Activated naive CD4-positive, alpha-beta T cell treated with anti-CD3 and anti-CD28 coated beads, Interleukin-2, amount 10 ng/mL, durations not matched to agents 7 days and 5 days (primary cell): Measurements from ENCODE around the gene SMG9.

Source experiments
- CTCF ChIA-PET: fragments of 350-600 bp; sonication (Branson Sonifier 250); formaldehyde crosslinking; loops from one replicate; lab custom pipeline; 2021; ENCODE audit warnings: antibody characterized with exemption; lab: Charles Lee
- DNase-seq: peaks from one replicate; pipeline ENCODE4 v3.0.0-alpha.2; 2020
- H3K27ac Mint-ChIP-seq: one replicate; pipeline ENCODE4 v1.8.0; 2021; ENCODE audit warnings: mild to moderate bottlenecking, moderate library complexity, mixed read lengths
- H3K27me3 Mint-ChIP-seq: one replicate; pipeline ENCODE4 v1.8.0; 2021; ENCODE audit warnings: mild to moderate bottlenecking, mixed read lengths
- H3K36me3 Mint-ChIP-seq: one replicate; pipeline ENCODE4 v1.8.0; 2021; ENCODE audit warnings: mixed read lengths
- H3K4me1 Mint-ChIP-seq: one replicate; pipeline ENCODE4 v1.8.0; 2021; ENCODE audit warnings: mixed read lengths
- H3K4me3 Mint-ChIP-seq: one replicate; pipeline ENCODE4 v1.8.0; 2021; ENCODE audit warnings: mild to moderate bottlenecking, moderate library complexity, mixed read lengths
- H3K9me3 Mint-ChIP-seq: one replicate; pipeline ENCODE4 v1.8.0; 2021; ENCODE audit warnings: mixed read lengths

SMG9 gene

DNA sequence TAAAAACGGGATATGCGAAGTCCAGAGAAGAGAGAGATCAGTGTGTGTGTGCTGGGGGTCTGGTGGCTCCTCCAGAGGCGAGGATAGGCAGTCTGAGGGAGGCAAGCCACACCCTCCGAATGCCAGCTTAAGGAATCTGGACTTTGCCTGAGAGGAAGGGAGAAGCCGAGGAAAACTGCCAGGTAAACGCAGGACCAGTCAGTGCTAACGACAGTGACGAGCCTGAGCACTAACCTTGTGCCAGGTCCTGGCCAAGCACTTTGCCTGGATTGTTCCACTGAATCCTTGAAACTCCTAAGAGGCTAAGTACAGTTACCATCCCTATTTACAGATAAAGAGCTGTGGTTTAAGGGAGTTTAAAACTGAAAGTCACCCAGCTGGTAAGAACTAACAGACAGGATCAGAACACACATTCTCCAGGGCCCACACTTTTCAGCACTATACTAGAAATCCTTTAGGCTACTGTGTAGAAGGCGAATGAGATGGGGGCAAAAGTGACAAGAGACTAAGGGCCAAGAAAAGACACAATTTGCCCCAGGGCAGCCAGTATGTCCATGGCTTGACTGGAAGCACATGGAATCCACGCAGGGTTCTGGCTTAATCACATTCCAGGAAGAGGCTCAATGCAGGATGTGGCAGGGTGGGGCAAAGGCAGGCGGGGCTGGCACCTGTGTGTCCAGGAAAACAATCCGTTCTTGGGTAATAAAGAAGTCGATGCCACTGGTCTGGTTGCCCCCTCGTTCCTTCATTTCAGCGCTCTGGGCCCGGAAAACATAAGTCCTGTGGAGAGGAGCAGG lies 15.1 kb downstream of the SMG9 start:
- no peaks in the 10 kb centered on the region for H3K9me3 Mint-ChIP-seq
- DNase-seq = no peak
- no peak overlapping the region for H3K4me3 Mint-ChIP-seq
- H3K4me1 Mint-ChIP-seq = peaks cover 23% of the 10 kb centered on the region
- H3K36me3 Mint-ChIP-seq = peaks cover 67% of the 10 kb centered on the region
- CTCF ChIA-PET = no interaction called here
- peak overlapping the region; percentile 83 for H3K27ac Mint-ChIP-seq
- no peaks in the 10 kb centered on the region for H3K27me3 Mint-ChIP-seq

DNA sequence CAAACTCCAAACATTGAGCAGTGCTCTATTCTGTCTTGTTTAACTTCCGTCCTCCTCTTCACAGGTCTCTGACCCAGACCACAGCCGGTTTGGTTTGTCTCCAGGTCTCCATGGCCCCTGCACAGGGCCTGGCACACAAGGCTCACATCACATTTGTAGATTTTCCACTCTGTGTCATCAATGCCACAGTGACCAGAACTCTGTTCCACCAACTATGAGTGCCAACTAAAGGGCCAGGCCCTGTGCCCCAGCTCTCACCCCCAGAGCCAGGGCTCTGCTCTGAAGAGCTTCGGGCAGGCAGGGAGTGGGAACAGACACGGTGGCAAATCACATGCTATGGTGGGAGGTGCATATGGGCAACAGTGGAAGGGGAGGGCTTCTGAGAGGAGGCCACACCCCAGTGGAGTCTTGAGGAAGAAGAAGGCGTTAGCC lies 16.0 kb downstream of the SMG9 start:
- Mint-ChIP-seq H3K27me3 (no peaks in the 10 kb centered on the region), H3K9me3 (no peaks in the 10 kb centered on the region), H3K27ac (peak overlapping the region; percentile 67), H3K4me3 (no peak overlapping the region), H3K4me1 (peaks cover 23% of the 10 kb centered on the region), H3K36me3 (peaks cover 61% of the 10 kb centered on the region)
- CTCF ChIA-PET = interaction anchor here (0.6 kb wide), 1 partner anchor 188 kb away, joined by 3 read pairs; no protein-coding TSS in a partner anchor
- no peak for DNase-seq

- no peaks in the 10 kb centered on the region for H3K27me3 Mint-ChIP-seq
- no peaks in the 10 kb centered on the region for H3K9me3 Mint-ChIP-seq
- H3K27ac Mint-ChIP-seq = no peak overlapping the region
- H3K36me3 Mint-ChIP-seq = peaks cover 70% of the 10 kb centered on the region
- no peak for DNase-seq
- H3K4me3 Mint-ChIP-seq = no peak overlapping the region
- peaks cover 20% of the 10 kb centered on the region for H3K4me1 Mint-ChIP-seq
- CTCF ChIA-PET = interaction anchor here (0.8 to 2.5 kb wide), 5 partner anchors 9 to 210 kb away, joined by 3 to 7 read pairs (median 3); no protein-coding TSS in a partner anchor
These were observed 18.8 kb downstream of the SMG9 start for GRCh38 chr19:43735957-43736356.

DNA sequence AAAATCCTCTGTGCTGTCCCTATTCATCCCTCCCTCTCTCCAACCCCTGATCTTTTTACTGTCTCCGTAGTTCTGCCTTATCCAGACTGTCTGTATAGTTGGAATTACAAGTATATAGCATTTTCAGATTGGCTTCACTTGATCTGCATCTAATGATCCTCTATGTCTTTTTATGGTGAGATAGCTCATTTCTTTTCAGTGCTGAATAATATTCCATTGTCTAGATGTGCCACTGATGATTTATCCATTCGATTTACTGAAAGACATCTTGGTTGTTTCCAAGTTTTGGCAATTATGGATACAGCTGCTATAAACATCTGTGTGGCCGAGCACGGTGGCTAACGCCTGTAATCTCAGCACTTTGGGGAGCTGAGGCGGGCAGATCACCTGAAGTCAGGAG lies 19.7 kb downstream of the SMG9 start:
- no peaks in the 10 kb centered on the region for H3K9me3 Mint-ChIP-seq
- H3K4me1 Mint-ChIP-seq = peaks cover 12% of the 10 kb centered on the region
- no peak overlapping the region for H3K4me3 Mint-ChIP-seq
- DNase-seq = no peak
- H3K27me3 Mint-ChIP-seq = no peaks in the 10 kb centered on the region
- peaks cover 71% of the 10 kb centered on the region for H3K36me3 Mint-ChIP-seq
- no peak overlapping the region for H3K27ac Mint-ChIP-seq
- CTCF ChIA-PET = interaction anchor here (1.6 to 2.5 kb wide), 2 partner anchors 10 to 11 kb away, joined by 3 to 7 read pairs; no protein-coding TSS in a partner anchor

- no peak overlapping the region for H3K4me3 Mint-ChIP-seq
- H3K27me3 Mint-ChIP-seq = no peaks in the 10 kb centered on the region
- peaks cover 62% of the 10 kb centered on the region for H3K36me3 Mint-ChIP-seq
- H3K9me3 Mint-ChIP-seq = no peaks in the 10 kb centered on the region
- DNase-seq = no peak
- H3K27ac Mint-ChIP-seq = no peak overlapping the region
- CTCF ChIA-PET = interaction anchor here (1.1 kb wide), 1 partner anchor 63 kb away, joined by 3 read pairs; no protein-coding TSS in a partner anchor
- H3K4me1 Mint-ChIP-seq = no peaks in the 10 kb centered on the region
These were observed 22.9 kb downstream of the SMG9 start for GRCh38 chr19:43731846-43732245.

- H3K36me3 Mint-ChIP-seq = peaks cover 58% of the 10 kb centered on the region
- H3K27me3 Mint-ChIP-seq = no peaks in the 10 kb centered on the region
- no peak overlapping the region for H3K4me3 Mint-ChIP-seq
- no peaks in the 10 kb centered on the region for H3K4me1 Mint-ChIP-seq
- H3K9me3 Mint-ChIP-seq = no peaks in the 10 kb centered on the region
- H3K27ac Mint-ChIP-seq = no peak overlapping the region
- no peak for DNase-seq
- CTCF ChIA-PET = interaction anchor here (1.1 kb wide), 1 partner anchor 63 kb away, joined by 3 read pairs; no protein-coding TSS in a partner anchor
These were observed 23.4 kb downstream of the SMG9 start for GRCh38 chr19:43731346-43731745.

GRCh38 chr19:43729919-43730318 lies 24.8 kb downstream of the SMG9 start:
- Mint-ChIP-seq H3K27ac (no peak overlapping the region), H3K4me1 (peaks cover 4% of the 10 kb centered on the region), H3K36me3 (peaks cover 49% of the 10 kb centered on the region), H3K9me3 (no peaks in the 10 kb centered on the region), H3K27me3 (no peaks in the 10 kb centered on the region), H3K4me3 (no peak overlapping the region)
- no peak for DNase-seq
- CTCF ChIA-PET = no interaction called here

DNA sequence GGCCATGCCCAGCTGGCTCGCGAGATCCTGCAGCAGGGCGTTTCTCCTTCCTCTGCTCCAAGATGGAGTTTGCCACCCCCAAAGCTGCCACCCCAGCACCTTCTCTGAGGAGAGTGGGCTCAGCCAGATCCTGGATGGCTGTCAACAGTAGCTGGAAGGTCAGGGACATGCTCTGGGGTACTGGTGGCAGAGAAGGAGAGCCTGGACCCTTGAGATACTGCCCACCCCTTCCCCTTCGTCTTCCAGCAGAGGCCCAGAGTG lies 27.2 kb downstream of the SMG9 start:
- H3K9me3 Mint-ChIP-seq = no peaks in the 10 kb centered on the region

DNA sequence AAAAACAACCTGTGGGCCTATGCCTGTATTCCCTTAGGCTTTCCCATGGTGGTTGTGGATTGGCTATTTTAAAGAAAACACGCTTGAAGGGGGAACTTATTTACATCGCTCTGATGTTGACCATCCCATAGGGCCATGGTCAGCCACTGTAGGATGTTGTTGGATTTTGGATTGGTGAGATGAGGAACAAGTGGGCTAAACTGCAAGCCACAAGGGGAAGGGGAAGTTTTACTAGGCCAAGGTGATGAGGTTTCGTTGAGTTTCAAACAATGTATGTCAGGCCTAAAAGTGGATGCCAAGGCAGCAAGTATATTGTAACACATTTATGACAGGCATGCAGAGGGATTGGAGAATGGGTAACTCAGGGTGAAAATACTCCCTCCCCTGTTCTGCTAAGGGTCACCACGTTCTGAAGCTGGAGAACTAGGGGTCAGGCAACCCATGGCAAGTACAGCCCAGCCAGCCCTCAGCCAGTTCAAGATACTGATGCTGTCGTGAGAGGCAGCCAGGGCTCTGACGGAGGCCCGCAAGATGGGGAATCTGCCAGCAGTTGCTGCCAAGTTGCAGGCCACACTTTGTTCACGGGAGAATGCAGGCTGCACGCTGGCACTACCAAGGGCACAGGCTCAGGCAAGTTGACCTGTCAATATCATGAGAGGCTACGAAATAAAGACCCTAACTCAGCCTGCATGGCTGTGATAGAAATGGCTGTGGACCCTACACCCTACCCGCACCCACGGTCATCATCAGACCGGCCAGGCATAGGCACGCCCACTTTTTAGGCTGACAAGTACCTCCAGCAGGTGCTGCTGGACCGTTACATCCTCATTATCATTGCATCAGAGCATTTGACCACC lies 27.8 kb downstream of the SMG9 start:
- no peak for DNase-seq
- Mint-ChIP-seq H3K4me1 (peaks cover 4% of the 10 kb centered on the region), H3K4me3 (no peak overlapping the region), H3K27me3 (peaks cover 3% of the 10 kb centered on the region), H3K9me3 (no peaks in the 10 kb centered on the region), H3K27ac (no peak overlapping the region), H3K36me3 (peaks cover 28% of the 10 kb centered on the region)
- CTCF ChIA-PET = no interaction called here

More for the DNA sequence above, 27.2 kb downstream of the SMG9 start:
- H3K4me3 Mint-ChIP-seq = no peak overlapping the region
- no peak overlapping the region for H3K27ac Mint-ChIP-seq
- DNase-seq = no peak
- H3K4me1 Mint-ChIP-seq = peaks cover 4% of the 10 kb centered on the region
- peaks cover 33% of the 10 kb centered on the region for H3K36me3 Mint-ChIP-seq
- H3K27me3 Mint-ChIP-seq = peaks cover 3% of the 10 kb centered on the region
- CTCF ChIA-PET = no interaction called here

DNA sequence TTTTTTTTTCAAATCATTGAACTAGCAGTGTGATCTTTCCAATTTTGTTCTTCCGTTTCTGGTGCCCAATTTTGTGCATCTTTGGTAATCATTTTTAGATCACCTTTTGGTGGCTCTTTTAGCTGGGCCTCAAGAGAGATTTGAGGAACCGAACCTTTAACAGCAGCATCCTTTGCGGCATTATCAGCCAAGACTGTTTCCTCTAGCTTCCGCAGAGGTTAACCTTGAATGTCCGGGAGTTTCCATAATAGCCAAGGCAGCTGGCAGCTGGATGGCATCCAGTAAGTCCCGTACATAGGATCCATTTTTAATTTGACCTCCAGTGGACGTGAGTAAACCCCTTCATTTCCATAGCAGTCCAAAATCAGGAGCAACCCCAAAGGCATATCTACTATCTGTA lies 29.3 kb downstream of the SMG9 start:
- peaks cover 19% of the 10 kb centered on the region for H3K36me3 Mint-ChIP-seq
- H3K4me1 Mint-ChIP-seq = peaks cover 4% of the 10 kb centered on the region
- H3K4me3 Mint-ChIP-seq = no peak overlapping the region
- no peaks in the 10 kb centered on the region for H3K9me3 Mint-ChIP-seq
- peaks cover 3% of the 10 kb centered on the region for H3K27me3 Mint-ChIP-seq
- CTCF ChIA-PET = interaction anchor here (1.2 kb wide), 1 partner anchor 57 kb away, joined by 4 read pairs; no protein-coding TSS in a partner anchor
- no peak overlapping the region for H3K27ac Mint-ChIP-seq
- DNase-seq = no peak

- H3K9me3 Mint-ChIP-seq = no peaks in the 10 kb centered on the region
- H3K27ac Mint-ChIP-seq = no peak overlapping the region
- CTCF ChIA-PET = no interaction called here
These were observed 29.9 kb downstream of the SMG9 start for GRCh38 chr19:43724896-43725295.

GRCh38 chr19:43723588-43723987 lies 31.2 kb downstream of the SMG9 start:
- no peaks in the 10 kb centered on the region for H3K9me3 Mint-ChIP-seq
- CTCF ChIA-PET = interaction anchor here (0.9 to 1.2 kb wide), 2 partner anchors 12 to 55 kb away, joined by 3 to 5 read pairs; no protein-coding TSS in a partner anchor
- peaks cover 3% of the 10 kb centered on the region for H3K27me3 Mint-ChIP-seq
- H3K27ac Mint-ChIP-seq = no peak overlapping the region
- H3K36me3 Mint-ChIP-seq = peaks cover 5% of the 10 kb centered on the region
- no peak overlapping the region for H3K4me3 Mint-ChIP-seq
- peaks cover 4% of the 10 kb centered on the region for H3K4me1 Mint-ChIP-seq
- no peak for DNase-seq

More at GRCh38 chr19:43724896-43725295, 29.9 kb downstream of the SMG9 start:
- peaks cover 14% of the 10 kb centered on the region for H3K36me3 Mint-ChIP-seq
- peaks cover 4% of the 10 kb centered on the region for H3K4me1 Mint-ChIP-seq
- no peak for DNase-seq
- no peak overlapping the region for H3K4me3 Mint-ChIP-seq
- H3K27me3 Mint-ChIP-seq = peaks cover 3% of the 10 kb centered on the region

DNA sequence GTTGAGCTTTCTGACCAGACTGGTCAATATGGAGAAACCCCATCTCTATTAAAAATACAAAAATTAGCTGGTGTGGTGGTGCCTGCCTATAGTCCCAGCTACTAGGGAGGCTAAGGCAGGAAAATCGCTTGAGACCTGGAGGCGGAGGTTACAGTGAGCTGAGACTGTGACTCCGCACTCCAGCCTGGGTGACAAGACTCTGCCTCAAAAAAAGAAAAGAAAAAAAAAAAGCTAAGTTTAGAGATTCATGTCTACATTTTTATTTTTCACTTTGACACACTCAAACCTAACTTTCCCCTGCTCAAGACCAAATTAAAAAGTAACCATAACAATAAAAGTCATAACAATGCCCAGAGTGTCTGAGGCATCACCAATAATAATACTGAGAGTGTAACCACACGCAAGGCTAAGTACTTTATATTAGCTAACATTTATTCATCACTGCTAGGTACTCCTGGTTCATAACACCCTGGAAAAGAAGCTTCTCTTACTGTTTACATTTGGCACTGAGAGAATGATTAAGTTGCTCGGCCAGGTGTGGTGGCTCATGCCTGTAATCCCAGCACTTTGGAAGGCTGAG lies 33.2 kb downstream of the SMG9 start:
- peaks cover 4% of the 10 kb centered on the region for H3K4me1 Mint-ChIP-seq
- no peak overlapping the region for H3K4me3 Mint-ChIP-seq
- peaks cover 3% of the 10 kb centered on the region for H3K27me3 Mint-ChIP-seq
- H3K27ac Mint-ChIP-seq = no peak overlapping the region
- DNase-seq = no peak
- no peaks in the 10 kb centered on the region for H3K9me3 Mint-ChIP-seq
- no peaks in the 10 kb centered on the region for H3K36me3 Mint-ChIP-seq
- CTCF ChIA-PET = interaction anchor here (0.6 to 0.9 kb wide), 2 partner anchors 20 to 106 kb away, joined by 3 to 4 read pairs; no protein-coding TSS in a partner anchor

- CTCF ChIA-PET = no interaction called here
- Mint-ChIP-seq H3K9me3 (no peaks in the 10 kb centered on the region), H3K27me3 (peaks cover 3% of the 10 kb centered on the region), H3K4me3 (no peak overlapping the region), H3K27ac (no peak overlapping the region), H3K4me1 (peaks cover 4% of the 10 kb centered on the region), H3K36me3 (no peaks in the 10 kb centered on the region)
- DNase-seq = no peak
These were observed 33.8 kb downstream of the SMG9 start for GRCh38 chr19:43720936-43721335.
